GM21390 (cell line): ENCODE data around the gene TMEM54.
"Not testable (repeated sequence)": the region's sequence is repeated elsewhere in the genome, so short reads cannot be mapped to it uniquely, and the experiment has no call there.

ENCODE experiments used
- ATAC-seq: cut with Tn5 transposase; IDR thresholded peaks from one replicate; pipeline ENCODE4 v1.9.1; 2021; ENCODE audit not compliant: unreplicated experiment

TMEM54 gene

GRCh38 chr1:32919811-32920733 is 18.9 kb upstream of the TMEM54 start:
- no peak for ATAC-seq

GRCh38 chr1:32918179-32918578 is 17.0 kb upstream of the TMEM54 start:
- no peak for ATAC-seq

- ATAC-seq, result no peak
Measured at GRCh38 chr1:32917521-32917920, 16.3 kb upstream of the TMEM54 start.

GRCh38 chr1:32915766-32916706 is 14.8 kb upstream of the TMEM54 start:
- no peak for ATAC-seq

- ATAC-seq, result no peak
Measured at GRCh38 chr1:32910319-32910718, 9.1 kb upstream of the TMEM54 start.

GRCh38 chr1:32907435-32907834 is 6.2 kb upstream of the TMEM54 start:
- no peak for ATAC-seq

- no peak for ATAC-seq
Measured at GRCh38 chr1:32906654-32907053, 5.5 kb upstream of the TMEM54 start.

GRCh38 chr1:32905588-32905987 is 4.4 kb upstream of the TMEM54 start:
- ATAC-seq, result not testable (repeated sequence)

GRCh38 chr1:32904797-32905196 is 3.6 kb upstream of the TMEM54 start:
- no peak for ATAC-seq

- no peak for ATAC-seq
Measured at GRCh38 chr1:32903991-32904785, 3.0 kb upstream of the TMEM54 start.

- ATAC-seq, result no peak
Measured at GRCh38 chr1:32902535-32902920, 1.3 kb upstream of the TMEM54 start.

GRCh38 chr1:32901823-32902534 is 790 bp upstream of the TMEM54 start:
- no peak for ATAC-seq

GRCh38 chr1:32900371-32900955 is 726 bp downstream of the TMEM54 start:
- no peak for ATAC-seq

- ATAC-seq, result no peak
Measured at GRCh38 chr1:32899586-32900296, 1.4 kb downstream of the TMEM54 start.

GRCh38 chr1:32898958-32899357 is 2.2 kb downstream of the TMEM54 start:
- no peak for ATAC-seq

- no peak for ATAC-seq
Measured at GRCh38 chr1:32898056-32898455, 3.1 kb downstream of the TMEM54 start.

- no peak for ATAC-seq
Measured at GRCh38 chr1:32897082-32898049, 3.8 kb downstream of the TMEM54 start.

- no peak for ATAC-seq
Measured at GRCh38 chr1:32896451-32896850, 4.7 kb downstream of the TMEM54 start.
